ELR (cell line): Measurements from ENCODE around the gene ARSG.

Experiments
- DNase-seq: peaks from one replicate; pipeline ENCODE4 v3.0.0-alpha.2; 2015; ENCODE audit warnings: low read depth

ARSG gene

GRCh38 chr17:68378268-68379176, 87.2 kb downstream of the ARSG start:
- peak; percentile 97 for DNase-seq

GRCh38 chr17:68379177-68379510, 87.8 kb downstream of the ARSG start:
- DNase-seq: no peak

GRCh38 chr17:68379692-68380677, 88.7 kb downstream of the ARSG start:
- DNase-seq: no peak

GRCh38 chr17:68381076-68381900, 90.0 kb downstream of the ARSG start:
- DNase-seq: peak; percentile 100

GRCh38 chr17:68382582-68383085, 91.3 kb downstream of the ARSG start:
- peak; percentile 35 for DNase-seq

- no peak for DNase-seq
Measured at GRCh38 chr17:68383120-68383442, 91.8 kb downstream of the ARSG start.

- DNase-seq: peak; percentile 97
Measured at GRCh38 chr17:68383443-68384321, 92.4 kb downstream of the ARSG start.

GRCh38 chr17:68384471-68384870, 93.2 kb downstream of the ARSG start:
- DNase-seq: no peak

GRCh38 chr17:68384941-68385340, 93.6 kb downstream of the ARSG start:
- no peak for DNase-seq

- no peak for DNase-seq
Measured at GRCh38 chr17:68385490-68386215, 94.4 kb downstream of the ARSG start.

GRCh38 chr17:68387435-68388218, 96.3 kb downstream of the ARSG start:
- DNase-seq: no peak

GRCh38 chr17:68389041-68389440, 97.7 kb downstream of the ARSG start:
- DNase-seq: no peak

GRCh38 chr17:68390888-68391545, 99.7 kb downstream of the ARSG start:
- no peak for DNase-seq

GRCh38 chr17:68391561-68392268, 100.4 kb downstream of the ARSG start:
- no peak for DNase-seq

- no peak for DNase-seq
Measured at GRCh38 chr17:68394608-68395331, 103.5 kb downstream of the ARSG start.

GRCh38 chr17:68396226-68397107, 105.2 kb downstream of the ARSG start:
- no peak for DNase-seq
